Psoas muscle (tissue), 8 donors: ENCODE measurements around the gene SMARCA4. TPM values are rescaled to one million over a fixed set of nuclear protein-coding genes. Genes with fewer than 3 reads are reported as not detected.

Experiments used
- ATAC-seq, 4 donors: fragments of 200-7000 bp; cut with Tn5 transposase; one replicate each; pipeline ENCODE4 v1.9.1; 2020; ENCODE audit warnings: moderate library complexity in 3 of 4, mild to moderate bottlenecking in 2 of 4
- DNase-seq, 2 donors: peaks; one replicate each; pipeline ENCODE4 v3.0.0-alpha.2; 2020
- H3K27ac ChIP-seq: fragments of 200-600 bp; one replicate; pipeline ENCODE4 v1.8.0; 2022
- H3K27me3 ChIP-seq, 3 donors: fragments of 200-600 bp in 1 of 3; one replicate each; pipeline versions ENCODE4 v1.6.1 to v1.8.0; 2013 to 2022; ENCODE audit warnings: low read length in 2 of 3, mild to moderate bottlenecking in 2 of 3, moderate library complexity in 1 of 3; ENCODE audit not compliant: insufficient read depth in 3 of 3
- H3K36me3 ChIP-seq, 2 donors: fragments of 200-600 bp in 1 of 2; one replicate each; pipeline versions ENCODE4 v1.6.1 to v1.8.0; 2013 to 2022; ENCODE audit warnings: low read depth in 1 of 2, mild to moderate bottlenecking in 1 of 2, moderate library complexity in 1 of 2; ENCODE audit not compliant: insufficient read depth in 1 of 2
- H3K4me1 ChIP-seq: fragments of 200-600 bp; one replicate; pipeline ENCODE4 v1.8.0; 2022
- H3K4me3 ChIP-seq: fragments of 200-600 bp; one replicate; pipeline ENCODE4 v1.8.0; 2022; ENCODE audit warnings: mild to moderate bottlenecking
- H3K9me3 ChIP-seq: fragments of 200-600 bp; one replicate; pipeline ENCODE4 v1.8.0; 2022
- WGBS, 3 donors: extraction: QIAGEN DNeasy Blood & Tissue Kit; methylation state at CpG; one replicate each; pipeline versions ENCODE4 v1.1.6 to v1.1.7; 2013; 5-methylcytosine and 5-hydroxymethylcytosine counted together
- intact Hi-C, 2 donors: fragments of 100-400 bp; cut with DNase I; formaldehyde crosslinking; loops; one replicate each; pipeline versions ENCODE4 v1.11.0 to v1.14.2; 2022
- polyA plus RNA-seq, 3 donors: library from polyadenylated mRNA; stranded (reverse); fragments of 200-250 nt; gene quantifications; one replicate each; pipeline ENCODE4 v1.2.3, GENCODE V29; 2013
- total RNA-seq, 4 donors: library from RNA; stranded (reverse); fragmentation: NEBNext Ultra II Directional in 2 of 4; extraction: Animal tissue kit (Norgen Biotek cat#: 25700) in 2 of 4; gene quantifications; one replicate each; pipeline versions ENCODE4 v1.2.1 to v1.2.4, GENCODE V29; 2021 to 2023
- TF ChIP-seq, protein P1 (sequence below): fragments of 200-600 bp; IDR thresholded peaks from one replicate; pipeline ENCODE4 v1.8.0; 2022; ENCODE audit warnings: antibody characterized with exemption
- donor health status: healthy with polysubstance abuse.
- donor health status: DM: no; HTN: no; CAD: no; lungs with moderate emphysema.
- donor health status: Bipolar disorder and iron deficiency.
- donor health status: healthy.
- donor health status: DM: yes; HTN: yes; CAD: no.
- donor health status: DM: no; HTN: no; CAD: no.
- donor health status: DM: no; HTN: no; CAD: no.
- donor health status: DM: yes; HTN: yes; CAD: no.

The SMARCA4 gene
- total and polyA plus RNA-seq, 7 donors: 34.8 to 124 (median 51.9) TPM

DNA sequence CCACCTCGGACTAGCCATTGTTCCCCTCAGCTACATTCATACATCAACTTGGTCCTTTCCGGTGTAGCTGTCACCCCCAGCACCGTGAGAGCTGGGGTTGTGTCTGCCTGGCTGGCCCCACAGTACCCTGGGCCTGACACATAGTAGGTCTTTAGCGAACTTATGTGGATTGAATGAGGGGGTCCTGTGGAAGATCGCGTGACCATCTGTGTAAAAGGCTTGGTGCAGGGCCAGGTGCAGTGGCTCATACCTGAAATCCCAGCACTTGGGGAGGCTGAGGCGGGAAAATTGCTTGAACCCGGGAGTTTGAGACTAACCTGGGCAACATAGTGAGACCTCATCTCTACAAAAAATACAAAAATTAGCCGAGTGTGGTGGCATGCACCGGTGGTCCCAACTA lies 2.0 kb downstream of the SMARCA4 start:
- ATAC-seq (no peak), DNase-seq (no peak)
- TF ChIP-seq, protein P1, sequence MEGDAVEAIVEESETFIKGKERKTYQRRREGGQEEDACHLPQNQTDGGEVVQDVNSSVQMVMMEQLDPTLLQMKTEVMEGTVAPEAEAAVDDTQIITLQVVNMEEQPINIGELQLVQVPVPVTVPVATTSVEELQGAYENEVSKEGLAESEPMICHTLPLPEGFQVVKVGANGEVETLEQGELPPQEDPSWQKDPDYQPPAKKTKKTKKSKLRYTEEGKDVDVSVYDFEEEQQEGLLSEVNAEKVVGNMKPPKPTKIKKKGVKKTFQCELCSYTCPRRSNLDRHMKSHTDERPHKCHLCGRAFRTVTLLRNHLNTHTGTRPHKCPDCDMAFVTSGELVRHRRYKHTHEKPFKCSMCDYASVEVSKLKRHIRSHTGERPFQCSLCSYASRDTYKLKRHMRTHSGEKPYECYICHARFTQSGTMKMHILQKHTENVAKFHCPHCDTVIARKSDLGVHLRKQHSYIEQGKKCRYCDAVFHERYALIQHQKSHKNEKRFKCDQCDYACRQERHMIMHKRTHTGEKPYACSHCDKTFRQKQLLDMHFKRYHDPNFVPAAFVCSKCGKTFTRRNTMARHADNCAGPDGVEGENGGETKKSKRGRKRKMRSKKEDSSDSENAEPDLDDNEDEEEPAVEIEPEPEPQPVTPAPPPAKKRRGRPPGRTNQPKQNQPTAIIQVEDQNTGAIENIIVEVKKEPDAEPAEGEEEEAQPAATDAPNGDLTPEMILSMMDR: no peak
- WGBS, 3 donors: 84 to 89% (median 86%) methylated on average over 10 of the region's 10 CpGs
- H3K27ac ChIP-seq: no peak overlapping the region
- H3K9me3 ChIP-seq: no peaks in the 10 kb centered on the region
- H3K4me3 ChIP-seq: no peak overlapping the region
- no peaks in the 10 kb centered on the region for H3K36me3 ChIP-seq
- no peaks in the 10 kb centered on the region for H3K27me3 ChIP-seq
- intact Hi-C loops: no loop called here
- H3K4me1 ChIP-seq: peaks cover 31% of the 10 kb centered on the region

- no peak for ATAC-seq
- TF ChIP-seq, protein P1: no peak
- no peak overlapping the region for H3K4me3 ChIP-seq
- no peaks in the 10 kb centered on the region for H3K9me3 ChIP-seq
- peaks cover 38% of the 10 kb centered on the region for H3K4me1 ChIP-seq
- intact Hi-C loops: no loop called here
- no peaks in the 10 kb centered on the region for H3K36me3 ChIP-seq
- no peak overlapping the region for H3K27ac ChIP-seq
- no peak for DNase-seq
- WGBS, 3 donors: 74 to 86% (median 81%) methylated on average over 4 of the region's 4 CpGs
- H3K27me3 ChIP-seq: no peaks in the 10 kb centered on the region
Observed at GRCh38 chr19:10963865-10964264, 3.0 kb downstream of the SMARCA4 start.

GRCh38 chr19:10964903-10965302 lies 4.1 kb downstream of the SMARCA4 start:
- 81 to 93% (median 85%) methylated on average over 4 of the region's 4 CpGs for WGBS, 3 donors
- Histone ChIP-seq H3K4me3 (no peak overlapping the region), H3K27me3 (no peaks in the 10 kb centered on the region), H3K27ac (peak overlapping the region; percentile 9), H3K9me3 (no peaks in the 10 kb centered on the region), H3K4me1 (peaks cover 35% of the 10 kb centered on the region), H3K36me3 (no peaks in the 10 kb centered on the region)
- no peak for DNase-seq
- TF ChIP-seq, protein P1: no peak
- ATAC-seq: no peak
- intact Hi-C loops: no loop called here

GRCh38 chr19:10965398-10965797 lies 4.6 kb downstream of the SMARCA4 start:
- DNase-seq (no peak), ATAC-seq (no peak)
- H3K4me1 ChIP-seq: peaks cover 34% of the 10 kb centered on the region
- H3K27me3 ChIP-seq: no peaks in the 10 kb centered on the region
- H3K4me3 ChIP-seq: no peak overlapping the region
- H3K9me3 ChIP-seq: no peaks in the 10 kb centered on the region
- H3K27ac ChIP-seq: peak overlapping the region; percentile 9
- no peaks in the 10 kb centered on the region for H3K36me3 ChIP-seq
- TF ChIP-seq, protein P1: no peak
- WGBS, 3 donors: 52 to 65% (median 53%) methylated on average over 6 of the region's 6 CpGs
- intact Hi-C loops: no loop called here

DNA sequence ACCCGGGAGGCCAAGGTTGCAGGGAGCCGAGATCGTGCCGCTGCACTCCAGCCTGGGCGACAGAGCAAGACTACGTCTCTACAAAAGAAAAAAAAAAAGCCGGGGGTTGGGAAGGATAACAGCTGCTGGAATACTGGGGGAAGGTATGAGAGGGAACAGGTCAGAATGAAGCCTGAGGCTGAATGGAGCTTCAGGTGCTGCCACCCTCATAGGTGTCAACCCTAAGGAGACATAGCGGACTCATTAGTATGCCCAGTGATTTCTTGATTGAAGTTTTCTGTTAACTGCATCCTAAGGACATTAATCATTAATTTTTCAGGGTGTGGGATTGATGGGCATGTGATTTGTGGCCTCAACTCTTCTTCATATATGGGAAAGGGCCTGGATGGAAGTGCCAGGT lies 6.0 kb downstream of the SMARCA4 start:
- DNase-seq (no peak), ATAC-seq (no peak)
- Histone ChIP-seq H3K4me1 (peaks cover 32% of the 10 kb centered on the region), H3K4me3 (no peak overlapping the region), H3K36me3 (no peaks in the 10 kb centered on the region), H3K9me3 (no peaks in the 10 kb centered on the region), H3K27ac (no peak overlapping the region), H3K27me3 (no peaks in the 10 kb centered on the region)
- TF ChIP-seq, protein P1: no peak
- intact Hi-C loops: no loop called here
- 81 to 91% (median 84%) methylated on average over 8 of the region's 8 CpGs for WGBS, 3 donors
